PC-9 (cell line): ENCODE data around the gene PPP1R15A.

ENCODE experiments used
- CTCF ChIP-seq: fragments of 200-600 bp; sonication (generic); conservative IDR thresholded peaks from 2 replicates; pipeline ENCODE4 v1.6.1; 2017; ENCODE audit warnings: mixed run types, antibody characterized with exemption, mild to moderate bottlenecking, moderate library complexity
- EZH2 ChIP-seq: fragments of 200-600 bp; sonication (generic); IDR thresholded peaks from 2 replicates; pipeline ENCODE4 v1.8.0; 2017; ENCODE audit warnings: antibody characterized with exemption, low read depth

DNA sequence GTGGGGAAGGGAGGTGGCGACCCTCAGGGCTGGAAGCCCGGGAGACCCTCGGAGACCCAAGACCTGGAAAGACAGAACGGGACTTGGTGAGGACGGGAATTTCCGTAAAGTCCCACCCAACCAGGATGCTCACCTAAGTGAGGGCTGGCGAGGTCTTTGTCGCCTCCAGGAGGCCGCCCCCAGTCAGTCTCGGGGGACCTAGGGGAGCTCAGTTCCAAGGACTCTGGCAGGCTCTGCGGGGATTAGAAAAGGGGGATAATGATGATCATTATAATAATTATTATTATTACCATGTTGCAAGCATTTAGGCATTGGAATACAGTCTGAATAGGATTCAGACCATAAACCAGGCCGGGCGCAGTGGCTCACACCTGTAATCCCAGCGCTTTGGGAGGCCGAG, 26.8 kb upstream of the PPP1R15A start:
- TF ChIP-seq CTCF, result no peak
- no peak for TF ChIP-seq EZH2
